Endodermal cell (in vitro differentiated cells): Measurements from ENCODE around the gene SAMD13. TPM values are rescaled to one million over a fixed set of nuclear protein-coding genes. Genes with fewer than 3 reads are reported as not detected.

Source experiments
- DNase-seq: peaks from one replicate; pipeline ENCODE4 v3.0.0-alpha.2; 2017
- H3K27ac ChIP-seq: 2 replicates; pipeline ENCODE4 v1.5.1; 2013; ENCODE audit warnings: mild to moderate bottlenecking, low read depth, low read length, moderate library complexity
- H3K27me3 ChIP-seq: 2 replicates; pipeline ENCODE4 v1.6.1; 2013; ENCODE audit warnings: mild to moderate bottlenecking, low read length, moderate library complexity; ENCODE audit not compliant: insufficient read depth, control insufficient read depth, poor library complexity, severe bottlenecking
- H3K36me3 ChIP-seq: 2 replicates; pipeline ENCODE4 v1.7.0; 2013; ENCODE audit warnings: mild to moderate bottlenecking, low read length, moderate library complexity; ENCODE audit not compliant: control insufficient read depth, insufficient read depth
- H3K4me1 ChIP-seq: one replicate; pipeline ENCODE4 v1.7.0; 2013; ENCODE audit warnings: low read length; ENCODE audit not compliant: control insufficient read depth, insufficient read depth
- H3K4me3 ChIP-seq: 2 replicates; pipeline ENCODE4 v1.5.1; 2013; ENCODE audit warnings: mild to moderate bottlenecking, low read length, moderate library complexity
- H3K9ac ChIP-seq: 2 replicates; pipeline ENCODE4 v1.6.1; 2013; ENCODE audit warnings: mild to moderate bottlenecking, low read length, moderate library complexity; ENCODE audit not compliant: poor library complexity, severe bottlenecking; ENCODE audit errors: extremely low read depth
- H3K9me3 ChIP-seq: 2 replicates; pipeline ENCODE4 v1.6.1; 2013; ENCODE audit warnings: mild to moderate bottlenecking, low read length, moderate library complexity; ENCODE audit not compliant: control insufficient read depth
- H3K27ac Mint-ChIP-seq: 2 replicates; pipeline ENCODE4 v1.8.0; 2020; ENCODE audit warnings: mixed read lengths
- H3K27me3 Mint-ChIP-seq: 2 replicates; pipeline ENCODE4 v1.8.0; 2021; ENCODE audit warnings: mild to moderate bottlenecking, mixed read lengths; ENCODE audit not compliant: insufficient read depth
- H3K36me3 Mint-ChIP-seq: 2 replicates; pipeline ENCODE4 v1.8.0; 2020; ENCODE audit warnings: low read depth, mixed read lengths
- H3K4me1 Mint-ChIP-seq: 2 replicates; pipeline ENCODE4 v1.8.0; 2020; ENCODE audit warnings: mixed read lengths
- H3K4me3 Mint-ChIP-seq: 2 replicates; pipeline ENCODE4 v1.8.0; 2020; ENCODE audit warnings: mild to moderate bottlenecking, moderate library complexity, mixed read lengths
- H3K9me3 Mint-ChIP-seq: 2 replicates; pipeline ENCODE4 v1.8.0; 2020; ENCODE audit warnings: mild to moderate bottlenecking, mixed read lengths
- WGBS, 2 experiments: methylation state at CpG; one replicate each; pipeline versions ENCODE4 v1.1.5 to v1.1.7; 2013; ENCODE audit warnings: missing lambda C conversion rate in 2 of 2, mixed read lengths in 1 of 2; ENCODE audit not compliant: insufficient coverage in 1 of 2, insufficient read length in 1 of 2; 5-methylcytosine and 5-hydroxymethylcytosine counted together
- total RNA-seq, 2 donors: library from RNA; stranded (reverse); fragmentation: NEBNext Ultra II Directional in 1 of 2; extraction: Animal tissue kit (Norgen Biotek cat#: 25700) in 1 of 2; gene quantifications; 2 replicates in 1 of 2; 3 replicates in 1 of 2; pipeline ENCODE4 v1.2.1, GENCODE V29; 2021
- TF ChIP-seq, protein P1 (sequence below): fragments of 200-600 bp; sonication (generic); conservative IDR thresholded peaks from 2 replicates; pipeline ENCODE4 v1.5.0; 2021; ENCODE audit warnings: antibody characterized with exemption, mild to moderate bottlenecking

SAMD13 gene
- total RNA-seq, 2 donors from 2014 or later, result 1.8 to 2.5 TPM

DNA sequence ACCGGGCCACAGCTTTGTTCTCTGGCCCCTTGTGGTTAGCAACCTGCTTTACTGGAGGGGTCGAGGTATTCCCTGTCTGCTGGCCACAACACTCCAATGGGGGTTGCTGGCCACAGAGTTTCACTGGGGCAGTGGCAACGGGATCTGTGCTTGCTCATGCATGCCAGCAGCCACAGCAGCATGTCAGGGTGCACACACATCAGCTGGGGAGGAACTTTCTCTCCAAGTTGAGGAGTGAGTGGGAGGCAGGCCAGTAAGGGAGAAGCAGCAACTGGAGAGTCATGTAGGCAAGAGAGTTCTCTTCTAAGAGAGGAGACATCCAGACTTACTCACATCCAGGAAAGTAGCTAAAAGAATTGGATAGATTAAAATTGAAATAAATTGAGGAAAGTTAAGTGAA is 38.0 kb downstream of the SAMD13 start:
- Mint-ChIP-seq H3K4me3 (no peak overlapping the region), H3K27ac (no peak overlapping the region), H3K36me3 (peaks cover 3% of the 10 kb centered on the region), H3K9me3 (peaks cover 32% of the 10 kb centered on the region), H3K27me3 (peaks cover 2% of the 10 kb centered on the region), H3K4me1 (no peaks in the 10 kb centered on the region)
- TF ChIP-seq, protein P1, sequence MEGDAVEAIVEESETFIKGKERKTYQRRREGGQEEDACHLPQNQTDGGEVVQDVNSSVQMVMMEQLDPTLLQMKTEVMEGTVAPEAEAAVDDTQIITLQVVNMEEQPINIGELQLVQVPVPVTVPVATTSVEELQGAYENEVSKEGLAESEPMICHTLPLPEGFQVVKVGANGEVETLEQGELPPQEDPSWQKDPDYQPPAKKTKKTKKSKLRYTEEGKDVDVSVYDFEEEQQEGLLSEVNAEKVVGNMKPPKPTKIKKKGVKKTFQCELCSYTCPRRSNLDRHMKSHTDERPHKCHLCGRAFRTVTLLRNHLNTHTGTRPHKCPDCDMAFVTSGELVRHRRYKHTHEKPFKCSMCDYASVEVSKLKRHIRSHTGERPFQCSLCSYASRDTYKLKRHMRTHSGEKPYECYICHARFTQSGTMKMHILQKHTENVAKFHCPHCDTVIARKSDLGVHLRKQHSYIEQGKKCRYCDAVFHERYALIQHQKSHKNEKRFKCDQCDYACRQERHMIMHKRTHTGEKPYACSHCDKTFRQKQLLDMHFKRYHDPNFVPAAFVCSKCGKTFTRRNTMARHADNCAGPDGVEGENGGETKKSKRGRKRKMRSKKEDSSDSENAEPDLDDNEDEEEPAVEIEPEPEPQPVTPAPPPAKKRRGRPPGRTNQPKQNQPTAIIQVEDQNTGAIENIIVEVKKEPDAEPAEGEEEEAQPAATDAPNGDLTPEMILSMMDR, result no peak
- Histone ChIP-seq H3K4me1 (no peaks in the 10 kb centered on the region), H3K9ac (no peak overlapping the region), H3K36me3 (no peaks in the 10 kb centered on the region), H3K9me3 (peaks cover 32% of the 10 kb centered on the region), H3K27ac (no peak overlapping the region), H3K27me3 (no peaks in the 10 kb centered on the region), H3K4me3 (no peak overlapping the region)
- WGBS, 2 experiments, result 57 to 85% methylated on average over 1 to 3 of the region's 3 CpGs
- no peak for DNase-seq

DNA sequence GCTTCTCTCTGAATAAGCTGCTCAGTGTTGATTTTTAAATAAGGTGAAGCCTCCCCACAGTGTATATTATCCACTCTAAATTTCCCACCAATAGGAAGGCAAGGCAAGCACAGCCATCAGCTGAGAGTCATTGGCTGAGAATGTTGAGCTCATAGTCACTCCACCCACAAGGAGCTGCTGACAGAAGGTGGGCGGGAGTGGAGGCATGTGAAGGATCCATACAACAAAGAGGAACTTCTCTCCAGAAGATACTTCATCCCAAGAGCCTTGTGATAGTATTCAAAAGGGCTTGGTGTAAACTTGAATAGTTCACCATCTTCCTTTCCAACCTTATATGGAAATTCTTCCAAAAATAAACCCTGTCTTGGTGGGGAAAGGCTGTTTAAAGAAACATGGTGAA is 42.8 kb downstream of the SAMD13 start:
- WGBS, 2 experiments, result 87% methylated on average over 1 of the region's 1 CpG; no CpG with 5 or more reads in 1 of the 2 experiments
- Histone ChIP-seq H3K9me3 (no peaks in the 10 kb centered on the region), H3K4me1 (no peaks in the 10 kb centered on the region), H3K36me3 (no peaks in the 10 kb centered on the region), H3K9ac (no peak overlapping the region), H3K4me3 (no peak overlapping the region), H3K27me3 (no peaks in the 10 kb centered on the region), H3K27ac (no peak overlapping the region)
- Mint-ChIP-seq H3K9me3 (no peaks in the 10 kb centered on the region), H3K27me3 (peaks cover 2% of the 10 kb centered on the region), H3K27ac (no peak overlapping the region), H3K4me3 (no peak overlapping the region), H3K4me1 (no peaks in the 10 kb centered on the region), H3K36me3 (no peaks in the 10 kb centered on the region)
- DNase-seq, result no peak
- TF ChIP-seq, protein P1, result no peak

DNA sequence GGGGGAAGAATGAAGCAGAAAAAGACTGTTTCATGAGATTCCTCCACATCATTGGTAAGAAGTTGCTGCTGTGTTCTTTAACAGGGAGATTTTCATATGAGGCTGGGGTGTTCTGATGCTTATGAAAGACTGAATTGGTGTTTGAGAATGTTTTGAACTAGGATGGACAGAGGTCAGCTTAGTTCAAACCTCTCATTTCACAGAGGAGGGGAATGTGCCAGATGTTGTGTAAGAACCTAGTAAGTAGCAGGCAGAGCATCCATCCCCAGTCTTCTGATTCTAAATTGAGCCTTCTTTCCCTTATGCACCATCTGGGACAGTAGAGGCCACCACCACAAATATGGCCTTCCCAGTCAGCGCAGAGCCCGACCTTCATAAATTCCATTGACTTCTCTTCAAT is 43.7 kb downstream of the SAMD13 start:
- Mint-ChIP-seq H3K4me1 (no peaks in the 10 kb centered on the region), H3K27me3 (peaks cover 2% of the 10 kb centered on the region), H3K9me3 (no peaks in the 10 kb centered on the region), H3K27ac (no peak overlapping the region), H3K36me3 (no peaks in the 10 kb centered on the region), H3K4me3 (no peak overlapping the region)
- Histone ChIP-seq H3K27ac (no peak overlapping the region), H3K9ac (no peak overlapping the region), H3K27me3 (no peaks in the 10 kb centered on the region), H3K4me3 (no peak overlapping the region), H3K9me3 (no peaks in the 10 kb centered on the region), H3K4me1 (no peaks in the 10 kb centered on the region), H3K36me3 (no peaks in the 10 kb centered on the region)
- no peak for DNase-seq
- TF ChIP-seq, protein P1, result no peak
- WGBS, 2 experiments, result 88 to 95% methylated on average over 2 of the region's 2 CpGs
